ENCODE data around the gene LSS.

The LSS gene

GRCh38 chr21:46168659-46169386 lies 59.8 kb downstream of the LSS start:
- no peak for DNase-seq (ENCODE audit: low spot score)

- DNase-seq (ENCODE audit: low spot score), result no peak
Observed at GRCh38 chr21:46168238-46168637, 60.3 kb downstream of the LSS start.

GRCh38 chr21:46165098-46165497 lies 63.5 kb downstream of the LSS start:
- DNase-seq (ENCODE audit: low spot score), result no peak

- DNase-seq (ENCODE audit: low spot score), result no peak
Observed at GRCh38 chr21:46163380-46163779, 65.2 kb downstream of the LSS start.

GRCh38 chr21:46161633-46162592 lies 66.7 kb downstream of the LSS start:
- no peak for DNase-seq (ENCODE audit: low spot score)

- DNase-seq (ENCODE audit: low spot score), result no peak
Observed at GRCh38 chr21:46160907-46161632, 67.5 kb downstream of the LSS start.

- DNase-seq (ENCODE audit: low spot score), result no peak
Observed at GRCh38 chr21:46160657-46160906, 68.0 kb downstream of the LSS start.

GRCh38 chr21:46159841-46160656 lies 68.5 kb downstream of the LSS start:
- no peak for DNase-seq (ENCODE audit: low spot score)

GRCh38 chr21:46159390-46159789 lies 69.2 kb downstream of the LSS start:
- no peak for DNase-seq (ENCODE audit: low spot score)

- no peak for DNase-seq (ENCODE audit: low spot score)
Observed at GRCh38 chr21:46158666-46159300, 69.8 kb downstream of the LSS start.

GRCh38 chr21:46157987-46158451 lies 70.6 kb downstream of the LSS start:
- no peak for DNase-seq (ENCODE audit: low spot score)

- DNase-seq (ENCODE audit: low spot score), result no peak
Observed at GRCh38 chr21:46157396-46157986, 71.1 kb downstream of the LSS start.

- DNase-seq (ENCODE audit: low spot score), result no peak
Observed at GRCh38 chr21:46156678-46157077, 71.9 kb downstream of the LSS start.

- no peak for DNase-seq (ENCODE audit: low spot score)
Observed at GRCh38 chr21:46156378-46156645, 72.3 kb downstream of the LSS start.

- no peak for DNase-seq (ENCODE audit: low spot score)
Observed at GRCh38 chr21:46155514-46156377, 72.8 kb downstream of the LSS start, which contains the start of gene FTCD. Gene FTCD, minus strand, starts transcription at chr21:46155579. Its CDS starts 56 bp downstream, at chr21:46155523.

- no peak for DNase-seq (ENCODE audit: low spot score)
Observed at GRCh38 chr21:46154955-46155513, 73.5 kb downstream of the LSS start.

GRCh38 chr21:46154155-46154954 lies 74.2 kb downstream of the LSS start:
- DNase-seq (ENCODE audit: low spot score), result no peak

GRCh38 chr21:46153247-46154154 lies 75.1 kb downstream of the LSS start:
- DNase-seq (ENCODE audit: low spot score), result no peak
